IMR-90 (cell line): ENCODE results near the gene GORASP1.

Experiments
- BHLHE40 ChIP-seq: fragments of 150-350 bp; IDR thresholded peaks from 2 replicates; pipeline ENCODE4 v1.6.1; 2016; ENCODE audit warnings: mild to moderate bottlenecking, low read depth, low read length
- CEBPB ChIP-seq: IDR thresholded peaks from 2 replicates; pipeline ENCODE4 v1.6.1; 2012; ENCODE audit warnings: low read depth, low read length, improper control_type of control experiment
- CHD1 ChIP-seq: IDR thresholded peaks from 2 replicates; pipeline ENCODE4 v1.6.1; 2012; ENCODE audit warnings: low read depth, low read length, improper control_type of control experiment
- CTCF ChIP-seq: conservative IDR thresholded peaks from 2 replicates; pipeline ENCODE4 v1.5.1; 2012; ENCODE audit warnings: mild to moderate bottlenecking, low read depth, low read length, improper control_type of control experiment
- ELK1 ChIP-seq: fragments of 150-350 bp; IDR thresholded peaks from 2 replicates; pipeline ENCODE4 v1.6.1; 2016; ENCODE audit warnings: low read depth, mild to moderate bottlenecking, low read length, moderate library complexity, borderline replicate concordance
- MAZ ChIP-seq: IDR thresholded peaks from 2 replicates; pipeline ENCODE4 v1.6.1; 2012; ENCODE audit warnings: low read depth, mild to moderate bottlenecking, low read length, improper control_type of control experiment, moderate library complexity, borderline replicate concordance
- MXI1 ChIP-seq: IDR thresholded peaks from 2 replicates; pipeline ENCODE4 v1.6.1; 2012; ENCODE audit warnings: low read depth, mild to moderate bottlenecking, low read length, moderate library complexity, borderline replicate concordance
- POLR2A ChIP-seq: IDR thresholded peaks from 2 replicates; pipeline ENCODE4 v1.6.1; 2012; ENCODE audit warnings: mild to moderate bottlenecking, low read depth, low read length
- RAD21 ChIP-seq: IDR thresholded peaks from 2 replicates; pipeline ENCODE4 v1.6.1; 2012; ENCODE audit warnings: low read length, improper control_type of control experiment
- RCOR1 ChIP-seq: IDR thresholded peaks from 2 replicates; pipeline ENCODE4 v1.6.1; 2012; ENCODE audit warnings: mild to moderate bottlenecking, low read length, improper control_type of control experiment; ENCODE audit not compliant: insufficient replicate concordance
- RFX5 ChIP-seq: IDR thresholded peaks from 2 replicates; pipeline ENCODE4 v1.8.0; 2012; ENCODE audit warnings: low read depth, mild to moderate bottlenecking, low read length, moderate library complexity
- SMC3 ChIP-seq: fragments of 150-350 bp; IDR thresholded peaks from 2 replicates; pipeline ENCODE4 v1.6.1; 2016; ENCODE audit warnings: low read depth, mild to moderate bottlenecking, antibody characterized with exemption, low read length, moderate library complexity
- USF2 ChIP-seq: fragments of 150-350 bp; IDR thresholded peaks from 2 replicates; pipeline ENCODE4 v1.6.1; 2017; ENCODE audit warnings: mild to moderate bottlenecking, antibody characterized with exemption, low read length, low read depth

GRCh38 chr3:39103324-39103693 lies 4.1 kb downstream of the GORASP1 start:
- 0 out of 2 replicates have a peak, but pooled peaks have one; percentile 5 for TF ChIP-seq CTCF
- no peak for TF ChIP-seq ELK1
- TF ChIP-seq POLR2A: no peak
- TF ChIP-seq RFX5: no peak
- no peak for TF ChIP-seq CHD1
- no peak for TF ChIP-seq MAZ
- TF ChIP-seq RAD21: no peak
- no peak for TF ChIP-seq MXI1
- TF ChIP-seq BHLHE40: no peak
- TF ChIP-seq USF2: no peak
- no peak for TF ChIP-seq RCOR1
- no peak for TF ChIP-seq SMC3
- no peak for TF ChIP-seq CEBPB
